NCI-H524 (cell line): ENCODE results near the gene PEAR1.

Source experiments
- DNase-seq, 2 experiments: peaks; one replicate each; lab custom pipeline; 2025; lab: John Stamatoyannopoulos, UW

Gene PEAR1

GRCh38 chr1:156900896-156901589 lies 7.5 kb downstream of the PEAR1 start:
- DNase-seq, result no peak

- DNase-seq, result no peak
Measured at GRCh38 chr1:156901590-156901900, 8.0 kb downstream of the PEAR1 start.

- no peak for DNase-seq
Measured at GRCh38 chr1:156901966-156902915, 8.7 kb downstream of the PEAR1 start.

- no peak for DNase-seq
Measured at GRCh38 chr1:156903328-156904091, 10.0 kb downstream of the PEAR1 start.

GRCh38 chr1:156904187-156904959 lies 10.9 kb downstream of the PEAR1 start:
- no peak for DNase-seq

- DNase-seq, result no peak
Measured at GRCh38 chr1:156905176-156905575, 11.7 kb downstream of the PEAR1 start.

GRCh38 chr1:156905651-156906050 lies 12.1 kb downstream of the PEAR1 start:
- DNase-seq, result no peak

- no peak for DNase-seq
Measured at GRCh38 chr1:156906206-156906906, 12.8 kb downstream of the PEAR1 start.

- DNase-seq, result no peak
Measured at GRCh38 chr1:156908541-156908940, 15.0 kb downstream of the PEAR1 start.

- no peak for DNase-seq
Measured at GRCh38 chr1:156908955-156909354, 15.4 kb downstream of the PEAR1 start.

GRCh38 chr1:156909671-156910070 lies 16.2 kb downstream of the PEAR1 start:
- no peak for DNase-seq

- DNase-seq, result peak in 1 of 2 experiments; percentile 40
Measured at GRCh38 chr1:156910309-156910782, 16.8 kb downstream of the PEAR1 start.

- no peak for DNase-seq
Measured at GRCh38 chr1:156911577-156912298, 18.2 kb downstream of the PEAR1 start.

GRCh38 chr1:156912310-156912709 lies 18.8 kb downstream of the PEAR1 start:
- no peak for DNase-seq

- no peak for DNase-seq
Measured at GRCh38 chr1:156912861-156913808, 19.6 kb downstream of the PEAR1 start.

GRCh38 chr1:156913809-156914387 lies 20.4 kb downstream of the PEAR1 start:
- no peak for DNase-seq

- peak; percentile 26 to 59 for DNase-seq
Measured at GRCh38 chr1:156914440-156914856, 20.9 kb downstream of the PEAR1 start.

GRCh38 chr1:156920233-156921052 lies 26.9 kb downstream of the PEAR1 start, which contains the start of gene LRRC71:
Gene LRRC71 (plus strand): TSS chr1:156920632. CDS start chr1:156920804, 172 bp downstream.
- peak; percentile 63 to 77 for DNase-seq
